ENCODE data around the gene BAHCC1. TPM values are rescaled to one million over a fixed set of nuclear protein-coding genes. Genes with fewer than 3 reads are reported as not detected.
A peak's percentile ranks its signal among the peaks of the same experiment; 100 is the strongest.

BAHCC1 gene
- total RNA-seq, 1 experiment from 2014 or later, result 3.1 TPM

DNA sequence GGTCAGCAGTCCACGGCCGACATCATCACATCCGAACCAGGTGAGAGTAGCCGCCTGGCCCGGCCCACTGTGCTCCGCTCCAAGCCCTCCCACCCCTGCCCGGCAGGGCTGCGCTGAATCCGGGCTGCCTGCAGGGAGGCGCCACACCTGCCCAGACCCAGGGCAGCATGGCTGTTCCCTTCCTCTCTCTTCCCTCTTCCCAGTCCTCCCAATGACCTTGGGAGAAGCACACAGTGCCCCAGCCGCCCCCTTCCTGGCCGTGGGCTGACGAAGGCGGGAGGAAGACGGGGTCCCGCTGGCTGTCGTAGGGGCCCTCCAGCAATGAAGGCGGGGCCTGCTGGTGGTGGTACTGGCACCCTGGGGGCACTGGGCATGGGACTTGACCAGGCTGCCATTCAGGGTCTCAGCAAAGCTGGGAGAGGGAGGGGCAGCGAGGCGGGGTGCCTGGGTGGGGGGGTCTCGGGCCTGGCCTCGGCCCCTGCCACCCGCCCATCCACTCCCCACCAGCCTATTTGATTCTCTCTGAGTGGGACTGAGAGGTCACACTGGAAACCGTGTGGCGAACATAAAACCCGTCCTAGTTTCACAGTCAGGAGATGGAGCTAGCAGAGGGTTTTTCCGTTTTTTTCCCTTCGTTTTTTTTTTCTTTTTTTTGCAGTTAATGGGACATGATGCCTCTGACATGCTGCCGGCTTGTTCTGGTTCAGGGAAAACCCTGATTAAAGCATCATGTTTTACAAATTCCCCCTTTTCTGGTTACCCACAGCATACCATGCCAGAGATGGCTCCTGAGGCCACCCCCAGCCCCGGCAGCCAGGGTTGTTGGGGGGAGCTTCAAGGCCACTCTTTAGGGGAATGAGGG, 50.6 kb downstream of the BAHCC1 start:
- no peak overlapping the region for H3K23ac ChIP-seq (ENCODE audit: insufficient read length, low read depth, low read length)
- no peak overlapping the region for H2AK5ac ChIP-seq (ENCODE audit: insufficient read length, low read length)
- WGBS (ENCODE audit: extremely low coverage, insufficient read length, low lambda C conversion rate), result no CpG with 5 or more reads among the region's 30 CpGs
- Mint-ChIP-seq H3K9me3 (no peaks in the 10 kb centered on the region), H3K4me1 (peaks cover 2% of the 10 kb centered on the region in 2 experiments; a peak in 2 of 4 replicates), H3K36me3 (ENCODE audit: insufficient read depth in 1 of 3, low read depth in 3 of 3) (no peaks in the 10 kb centered on the region), H3K4me3 (no peak overlapping the region), H3K27me3 (ENCODE audit: low read depth) (no peaks in the 10 kb centered on the region; the same call in none of the 2 replicates), H3K27ac (peak overlapping the region in 1 of 3 experiments; percentile 55; a peak in 2 of 7 replicates)
- no peak overlapping the region for H3K18ac ChIP-seq (ENCODE audit: insufficient read length, low read depth, low read length)
- no peaks in the 10 kb centered on the region for H3K4me1 ChIP-seq (ENCODE audit: insufficient read depth, low read length)
- H3T11ph ChIP-seq (ENCODE audit: low read length), result no peak overlapping the region
- H2BK120ac ChIP-seq (ENCODE audit: low read depth, low read length, poor library complexity, severe bottlenecking), result no peak overlapping the region
- H4K91ac ChIP-seq (ENCODE audit: insufficient read length, low read depth, low read length), result no peak overlapping the region
- H3K23me2 ChIP-seq (ENCODE audit: insufficient read length, low read depth, low read length, poor library complexity, severe bottlenecking), result no peaks in the 10 kb centered on the region
- no peaks in the 10 kb centered on the region for H3K9me3 ChIP-seq (ENCODE audit: control insufficient read depth, low read depth, low read length)
- H3K56ac ChIP-seq (ENCODE audit: insufficient read length, low read depth, low read length), result no peak overlapping the region
- no peak overlapping the region for H2BK12ac ChIP-seq (ENCODE audit: insufficient read length, low read depth, low read length)
- no peaks in the 10 kb centered on the region for H3K79me1 ChIP-seq (ENCODE audit: insufficient read depth, low read depth, low read length, poor library complexity, severe bottlenecking)
- no peak overlapping the region for H3K27ac ChIP-seq (ENCODE audit: insufficient read length, low read depth, low read length)
- no peak overlapping the region for H2BK5ac ChIP-seq (ENCODE audit: insufficient read length, low read length)
- H3K14ac ChIP-seq (ENCODE audit: insufficient read depth, low read length), result no peak overlapping the region; the same call in 1 of the 2 replicates
- TF ChIP-seq, protein P1, sequence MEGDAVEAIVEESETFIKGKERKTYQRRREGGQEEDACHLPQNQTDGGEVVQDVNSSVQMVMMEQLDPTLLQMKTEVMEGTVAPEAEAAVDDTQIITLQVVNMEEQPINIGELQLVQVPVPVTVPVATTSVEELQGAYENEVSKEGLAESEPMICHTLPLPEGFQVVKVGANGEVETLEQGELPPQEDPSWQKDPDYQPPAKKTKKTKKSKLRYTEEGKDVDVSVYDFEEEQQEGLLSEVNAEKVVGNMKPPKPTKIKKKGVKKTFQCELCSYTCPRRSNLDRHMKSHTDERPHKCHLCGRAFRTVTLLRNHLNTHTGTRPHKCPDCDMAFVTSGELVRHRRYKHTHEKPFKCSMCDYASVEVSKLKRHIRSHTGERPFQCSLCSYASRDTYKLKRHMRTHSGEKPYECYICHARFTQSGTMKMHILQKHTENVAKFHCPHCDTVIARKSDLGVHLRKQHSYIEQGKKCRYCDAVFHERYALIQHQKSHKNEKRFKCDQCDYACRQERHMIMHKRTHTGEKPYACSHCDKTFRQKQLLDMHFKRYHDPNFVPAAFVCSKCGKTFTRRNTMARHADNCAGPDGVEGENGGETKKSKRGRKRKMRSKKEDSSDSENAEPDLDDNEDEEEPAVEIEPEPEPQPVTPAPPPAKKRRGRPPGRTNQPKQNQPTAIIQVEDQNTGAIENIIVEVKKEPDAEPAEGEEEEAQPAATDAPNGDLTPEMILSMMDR (conservative IDR thresholded peaks at IDR 0.05), result peak; percentile 40; the same call in 2 of the 3 replicates
- H4K20me1 ChIP-seq (ENCODE audit: control insufficient read depth, insufficient read depth, insufficient read length), result no peaks in the 10 kb centered on the region
- no peak overlapping the region for H3K4me2 ChIP-seq (ENCODE audit: insufficient read depth, insufficient read length, low read length)
- H3K27me3 ChIP-seq (ENCODE audit: insufficient read depth, low read length), result no peaks in the 10 kb centered on the region
- no peak overlapping the region for H2BK20ac ChIP-seq (ENCODE audit: low read depth, low read length, poor library complexity, severe bottlenecking)
- H2BK15ac ChIP-seq (ENCODE audit: low read depth, low read length), result no peak overlapping the region
- no peak overlapping the region for H4K8ac ChIP-seq (replicated peaks; ENCODE audit: insufficient read length, low read depth, low read length)
- peak; percentile 66 for DNase-seq
- H3K9ac ChIP-seq (ENCODE audit: extremely low read depth, insufficient read length, low read length), result no peak overlapping the region
- H4K5ac ChIP-seq (ENCODE audit: insufficient read length, low read depth, low read length), result no peak overlapping the region
- no peak overlapping the region for H2AFZ ChIP-seq (ENCODE audit: low read length)
- no peaks in the 10 kb centered on the region for H3K79me2 ChIP-seq (ENCODE audit: insufficient read depth, low read length)
- H3K4ac ChIP-seq (ENCODE audit: low read depth, low read length), result no peak overlapping the region
